GM23248 (cell line): Measurements from ENCODE around the gene TBX5.

Source experiments
- EZH2 ChIP-seq: fragments of 200-600 bp; sonication (generic); IDR thresholded peaks from 2 replicates; pipeline ENCODE4 v1.6.1; 2018; ENCODE audit warnings: antibody characterized with exemption, mild to moderate bottlenecking; ENCODE audit not compliant: insufficient read depth, poor library complexity, severe bottlenecking
- EZH2phosphoT487 ChIP-seq: fragments of 200-600 bp; sonication (generic); IDR thresholded peaks from 2 replicates; pipeline ENCODE4 v1.6.1; 2018; ENCODE audit warnings: antibody characterized with exemption, moderate library complexity, mild to moderate bottlenecking, low read depth; ENCODE audit not compliant: insufficient read depth

DNA sequence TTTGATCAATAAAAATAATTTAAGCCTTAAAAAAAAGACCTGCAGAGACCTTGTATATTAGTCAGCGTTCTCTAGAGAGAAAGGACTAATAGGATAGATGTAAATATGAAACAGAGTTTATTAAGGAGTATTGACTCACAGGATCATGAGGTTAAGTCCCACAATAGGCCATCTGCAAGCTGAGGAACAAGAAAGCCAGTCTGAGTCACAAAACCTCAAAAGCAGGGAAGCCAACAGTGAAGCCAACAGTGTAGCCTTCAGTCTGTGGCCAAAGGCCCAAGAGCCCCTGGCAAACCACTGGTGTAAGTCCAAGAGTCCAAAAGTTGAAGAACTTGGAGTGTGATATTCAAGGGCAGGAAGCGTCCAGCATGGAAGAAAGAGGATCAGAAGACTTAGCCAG, 66.3 kb downstream of the TBX5 start:
- TF ChIP-seq EZH2phosphoT487 (no peak), EZH2 (no peak)
